Smooth muscle cell (in vitro differentiated cells): Measurements from ENCODE around the gene SUSD2. TPM values are rescaled to one million over a fixed set of nuclear protein-coding genes. Genes with fewer than 3 reads are reported as not detected.
"Not testable (repeated sequence)": the region's sequence is repeated elsewhere in the genome, so short reads cannot be mapped to it uniquely, and the experiment has no call there.

ENCODE experiments used
- DNase-seq: peaks from one replicate; lab custom pipeline; 2025; ENCODE audit not compliant: unreplicated experiment; lab: John Stamatoyannopoulos, UW
- H2AFZ ChIP-seq: fragments of 200-600 bp; sonication (generic); 2 replicates; pipeline ENCODE4 v1.6.0; 2016; ENCODE audit warnings: antibody characterized with exemption, low read depth, mild to moderate bottlenecking
- H3F3A ChIP-seq: fragments of 200-600 bp; sonication (generic); 2 replicates; pipeline ENCODE4 v1.6.0; 2017; ENCODE audit warnings: antibody characterized with exemption, low read depth
- H3K27ac ChIP-seq: fragments of 200-600 bp; sonication (generic); 2 replicates; pipeline ENCODE4 v1.5.1; 2016; ENCODE audit warnings: low read depth, mild to moderate bottlenecking
- H3K27me3 ChIP-seq: fragments of 200-600 bp; sonication (generic); 2 replicates; pipeline ENCODE4 v1.6.1; 2016; ENCODE audit warnings: low read depth, mild to moderate bottlenecking
- H3K36me3 ChIP-seq: fragments of 200-600 bp; sonication (generic); 2 replicates; pipeline ENCODE4 v1.5.1; 2016; ENCODE audit warnings: low read depth
- H3K4me1 ChIP-seq: fragments of 200-600 bp; sonication (generic); 2 replicates; pipeline ENCODE4 v1.5.1; 2016; ENCODE audit warnings: low read depth
- H3K4me2 ChIP-seq: fragments of 200-600 bp; sonication (generic); 2 replicates; pipeline ENCODE4 v1.6.0; 2016; ENCODE audit warnings: mild to moderate bottlenecking
- H3K4me3 ChIP-seq: fragments of 200-600 bp; sonication (generic); 2 replicates; pipeline ENCODE4 v1.5.1; 2016; ENCODE audit warnings: mild to moderate bottlenecking
- H3K79me2 ChIP-seq: fragments of 200-600 bp; sonication (generic); 2 replicates; pipeline ENCODE4 v1.6.0; 2016; ENCODE audit warnings: low read depth, mild to moderate bottlenecking
- H3K9ac ChIP-seq: fragments of 200-600 bp; sonication (generic); 2 replicates; pipeline ENCODE4 v1.6.0; 2016; ENCODE audit warnings: low read depth
- H3K9me3 ChIP-seq: fragments of 200-600 bp; sonication (generic); replicated peaks from 2 replicates; pipeline ENCODE4 v1.5.1; 2016; ENCODE audit warnings: low read depth
- H4K20me1 ChIP-seq: fragments of 200-600 bp; sonication (generic); 2 replicates; pipeline ENCODE4 v1.6.0; 2016; ENCODE audit warnings: low read depth
- CTCF ChIP-seq: fragments of 200-600 bp; sonication (generic); IDR thresholded peaks from 2 replicates; pipeline ENCODE4 v1.5.1; 2017; ENCODE audit warnings: borderline replicate concordance, mild to moderate bottlenecking, antibody characterized with exemption; ENCODE audit not compliant: insufficient read depth, poor library complexity, severe bottlenecking
- WGBS: methylation state at CpG from one replicate; pipeline ENCODE4 v1.1.7; 2016; ENCODE audit warnings: low lambda C conversion rate; 5-methylcytosine and 5-hydroxymethylcytosine counted together
- polyA plus RNA-seq: library from polyadenylated mRNA; unstranded; fragments of >200 nt; fragmentation: Nextera tagmentation; extraction: Ambion mirVana; gene quantifications from 2 replicates; pipeline ENCODE4 v1.2.1, GENCODE V29; 2016
- total RNA-seq: library from RNA; depleted of rRNA; stranded (reverse); fragments of >200 nt; gene quantifications from 2 replicates; pipeline ENCODE4 v1.2.3, GENCODE V29; 2014

The SUSD2 gene
- total and polyA plus RNA-seq, 2 experiments from 2014 or later, result 1.1 to 1.2 TPM

DNA sequence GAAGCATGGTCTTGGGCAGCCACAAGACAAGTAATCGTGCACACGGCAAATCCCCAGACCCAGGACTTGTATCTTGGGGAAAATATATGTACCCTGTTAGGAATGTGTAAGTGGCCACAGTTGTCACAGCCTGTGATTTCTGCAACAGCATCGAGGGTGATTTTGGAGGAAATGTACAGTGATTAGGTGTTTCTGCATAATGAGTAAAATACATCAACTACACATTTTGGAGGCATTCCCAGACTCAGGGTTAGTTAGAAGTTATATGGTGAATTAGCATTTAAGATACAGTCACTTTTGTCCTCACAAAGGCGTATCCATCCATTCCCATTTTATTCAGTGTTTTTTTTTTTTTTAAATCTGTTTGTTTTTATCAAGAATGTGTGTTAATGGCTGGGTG lies 28.4 kb downstream of the SUSD2 start:
- no peak for DNase-seq
- no peak for TF ChIP-seq CTCF
- peaks cover 4% of the 10 kb centered on the region for H3K4me1 ChIP-seq
- H3F3A ChIP-seq, result peaks cover 24% of the 10 kb centered on the region
- H3K36me3 ChIP-seq, result no peaks in the 10 kb centered on the region
- H3K27me3 ChIP-seq, result no peaks in the 10 kb centered on the region
- peak overlapping the region; percentile 14 for H3K27ac ChIP-seq
- no peak overlapping the region for H2AFZ ChIP-seq
- no peak overlapping the region for H3K4me3 ChIP-seq
- no peaks in the 10 kb centered on the region for H3K79me2 ChIP-seq
- no peak overlapping the region for H3K4me2 ChIP-seq
- H4K20me1 ChIP-seq, result no peaks in the 10 kb centered on the region
- H3K9me3 ChIP-seq, result no peaks in the 10 kb centered on the region
- H3K9ac ChIP-seq, result no peak overlapping the region
- 65% methylated on average over 4 of the region's 4 CpGs for WGBS

DNA sequence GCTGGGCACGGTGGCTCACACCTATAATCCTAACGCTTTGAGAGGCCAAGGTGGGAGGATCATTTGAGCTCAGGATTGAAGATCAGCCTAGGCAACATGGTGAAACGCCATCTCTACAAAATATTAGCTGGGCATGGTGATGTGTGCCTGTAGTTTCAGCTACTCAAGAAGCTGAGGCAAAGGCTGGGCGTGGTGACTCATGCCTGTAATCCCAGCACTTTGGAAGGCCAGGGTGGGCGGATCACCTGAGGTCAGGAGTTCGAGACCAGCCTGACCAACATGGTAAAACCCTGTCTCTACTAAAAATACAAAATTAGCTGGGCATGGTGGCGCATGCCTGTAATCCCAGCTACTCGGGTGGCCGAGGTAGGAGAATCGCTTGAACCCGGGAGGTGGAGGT lies 29.1 kb downstream of the SUSD2 start:
- H3K79me2 ChIP-seq, H3K27me3 ChIP-seq, H3K27ac ChIP-seq, H3K4me1 ChIP-seq, H3K4me3 ChIP-seq, H3K9ac ChIP-seq, H2AFZ ChIP-seq, H4K20me1 ChIP-seq, DNase-seq, H3K4me2 ChIP-seq, H3K36me3 ChIP-seq, H3K9me3 ChIP-seq: not testable (repeated sequence)
- 90% methylated on average over 11 of the region's 11 CpGs for WGBS
- peaks cover 18% of the 10 kb centered on the region for H3F3A ChIP-seq

- H3K27ac ChIP-seq, H3K27me3 ChIP-seq, H3K4me1 ChIP-seq, DNase-seq, H2AFZ ChIP-seq, H4K20me1 ChIP-seq, H3K36me3 ChIP-seq, H3K9ac ChIP-seq, H3K9me3 ChIP-seq, H3K79me2 ChIP-seq, H3K4me2 ChIP-seq, H3K4me3 ChIP-seq: not testable (repeated sequence)
- H3F3A ChIP-seq, result peaks cover 10% of the 10 kb centered on the region
- 95% methylated on average over 5 of the region's 6 CpGs for WGBS
These were observed 30.4 kb downstream of the SUSD2 start for GRCh38 chr22:24211716-24212115.

- not testable (repeated sequence) for H2AFZ ChIP-seq, H3K27me3 ChIP-seq, DNase-seq, H3K9ac ChIP-seq, H4K20me1 ChIP-seq, H3K4me3 ChIP-seq, H3K4me1 ChIP-seq, H3K4me2 ChIP-seq, H3F3A ChIP-seq, H3K36me3 ChIP-seq, H3K9me3 ChIP-seq, H3K79me2 ChIP-seq, H3K27ac ChIP-seq
- WGBS, result 80% methylated on average over 9 of the region's 9 CpGs
These were observed 31.8 kb downstream of the SUSD2 start for GRCh38 chr22:24213111-24213510.

- Histone ChIP-seq H3K27ac (no peak overlapping the region), H3K9me3 (no peaks in the 10 kb centered on the region), H3K4me1 (no peaks in the 10 kb centered on the region), H3K36me3 (no peaks in the 10 kb centered on the region), H3K27me3 (no peaks in the 10 kb centered on the region), H3K79me2 (no peaks in the 10 kb centered on the region), H3K9ac (no peak overlapping the region), H3F3A (no peaks in the 10 kb centered on the region), H2AFZ (no peak overlapping the region), H3K4me2 (no peak overlapping the region), H3K4me3 (no peak overlapping the region), H4K20me1 (no peaks in the 10 kb centered on the region)
- no peak for TF ChIP-seq CTCF
- 93% methylated on average over 12 of the region's 12 CpGs for WGBS
- DNase-seq, result no peak
These were observed 33.4 kb downstream of the SUSD2 start for GRCh38 chr22:24214467-24215285.
